HFFc6 (cell line): ENCODE data around the gene KREMEN2. TPM values are rescaled to one million over a fixed set of nuclear protein-coding genes. Genes with fewer than 3 reads are reported as not detected.

Experiments used
- DNase-seq: peaks from one replicate; pipeline ENCODE4 v3.0.0-alpha.2; 2018
- H3K27ac Mint-ChIP-seq: 2 replicates; pipeline ENCODE4 v1.8.0; 2020; ENCODE audit warnings: mild to moderate bottlenecking, mixed read lengths
- H3K27me3 Mint-ChIP-seq: 2 replicates; pipeline ENCODE4 v1.8.0; 2021; ENCODE audit warnings: mild to moderate bottlenecking, moderate library complexity, mixed read lengths; ENCODE audit not compliant: insufficient read depth
- H3K36me3 Mint-ChIP-seq: 2 replicates; pipeline ENCODE4 v1.8.0; 2021; ENCODE audit warnings: low read depth, mixed read lengths
- H3K4me1 Mint-ChIP-seq: 2 replicates; pipeline ENCODE4 v1.8.0; 2020; ENCODE audit warnings: low read depth, mixed read lengths
- H3K4me3 Mint-ChIP-seq: 2 replicates; pipeline ENCODE4 v1.8.0; 2020; ENCODE audit warnings: mild to moderate bottlenecking, moderate library complexity, mixed read lengths
- H3K9me3 Mint-ChIP-seq: 2 replicates; pipeline ENCODE4 v1.8.0; 2020; ENCODE audit warnings: mild to moderate bottlenecking, mixed read lengths
- CTCF ChIP-seq: fragments of 200-600 bp; sonication (generic); IDR thresholded peaks from 2 replicates; pipeline ENCODE4 v1.5.0; 2021; ENCODE audit warnings: antibody characterized with exemption, mild to moderate bottlenecking
- total RNA-seq, 6 experiments: library from RNA; stranded (reverse); fragmentation: NEBNext Ultra II Directional; extraction: Animal tissue kit (Norgen Biotek cat#: 25700); gene quantifications; 2 replicates in 1 of 6; 3 replicates in 5 of 6; pipeline ENCODE4 v1.2.3, GENCODE V29; 2021

The KREMEN2 gene
- total RNA-seq, 6 experiments from 2014 or later: not detected

GRCh38 chr16:2974319-2975056 is 10.4 kb downstream of the KREMEN2 start:
- no peak for DNase-seq
- Mint-ChIP-seq H3K4me1 (peaks cover 8% of the 10 kb centered on the region; the same call in 1 of the 2 replicates), H3K9me3 (no peaks in the 10 kb centered on the region), H3K27me3 (peaks cover 3% of the 10 kb centered on the region), H3K27ac (no peak overlapping the region), H3K36me3 (no peaks in the 10 kb centered on the region), H3K4me3 (no peak overlapping the region)
- no peak for TF ChIP-seq CTCF

- H3K27ac Mint-ChIP-seq: no peak overlapping the region
- H3K9me3 Mint-ChIP-seq: no peaks in the 10 kb centered on the region
- DNase-seq: no peak
- H3K36me3 Mint-ChIP-seq: no peaks in the 10 kb centered on the region
- H3K4me1 Mint-ChIP-seq: peaks cover 8% of the 10 kb centered on the region; the same call in 1 of the 2 replicates
- H3K27me3 Mint-ChIP-seq: peaks cover 5% of the 10 kb centered on the region
- TF ChIP-seq CTCF: no peak
- no peak overlapping the region for H3K4me3 Mint-ChIP-seq
Observed at GRCh38 chr16:2975161-2975795, 11.2 kb downstream of the KREMEN2 start.

GRCh38 chr16:2976201-2976600 is 12.1 kb downstream of the KREMEN2 start:
- H3K4me3 Mint-ChIP-seq: no peak overlapping the region
- H3K36me3 Mint-ChIP-seq: no peaks in the 10 kb centered on the region
- no peak overlapping the region for H3K27ac Mint-ChIP-seq
- H3K27me3 Mint-ChIP-seq: peaks cover 4% of the 10 kb centered on the region
- H3K4me1 Mint-ChIP-seq: peaks cover 6% of the 10 kb centered on the region; the same call in 1 of the 2 replicates
- DNase-seq: no peak
- H3K9me3 Mint-ChIP-seq: no peaks in the 10 kb centered on the region
- TF ChIP-seq CTCF: no peak

GRCh38 chr16:2976673-2977072 is 12.6 kb downstream of the KREMEN2 start:
- no peak for DNase-seq
- TF ChIP-seq CTCF: no peak
- no peak overlapping the region for H3K27ac Mint-ChIP-seq
- H3K4me3 Mint-ChIP-seq: no peak overlapping the region
- no peaks in the 10 kb centered on the region for H3K36me3 Mint-ChIP-seq
- peaks cover 10% of the 10 kb centered on the region for H3K4me1 Mint-ChIP-seq
- peaks cover 4% of the 10 kb centered on the region for H3K27me3 Mint-ChIP-seq
- H3K9me3 Mint-ChIP-seq: no peaks in the 10 kb centered on the region

- DNase-seq: no peak
- no peak overlapping the region for H3K27ac Mint-ChIP-seq
- H3K4me3 Mint-ChIP-seq: no peak overlapping the region
- peaks cover 4% of the 10 kb centered on the region; the same call in 1 of the 2 replicates for H3K27me3 Mint-ChIP-seq
- H3K36me3 Mint-ChIP-seq: no peaks in the 10 kb centered on the region
- no peak for TF ChIP-seq CTCF
- peaks cover 18% of the 10 kb centered on the region for H3K4me1 Mint-ChIP-seq
- no peaks in the 10 kb centered on the region for H3K9me3 Mint-ChIP-seq
Observed at GRCh38 chr16:2977440-2977839, 13.4 kb downstream of the KREMEN2 start.
